HG03135 (cell line): ENCODE results near the gene TBX10.

Experiments used
- ATAC-seq: cut with Tn5 transposase; IDR thresholded peaks from one replicate; pipeline ENCODE4 v1.9.1; 2021; ENCODE audit warnings: mild to moderate bottlenecking, moderate library complexity; ENCODE audit not compliant: unreplicated experiment

The TBX10 gene

GRCh38 chr11:67582011-67582410 lies 57.6 kb downstream of the TBX10 start:
- ATAC-seq: no peak

- ATAC-seq: no peak
Observed at GRCh38 chr11:67581469-67581868, 58.1 kb downstream of the TBX10 start.
